Astrocyte of the cerebellum (primary cell): ENCODE results near the gene MYOCD.

Source experiments
- DNase-seq: peaks from one replicate; pipeline ENCODE4 v3.0.0-alpha.2; 2011; ENCODE audit warnings: low read depth
- H3K4me3 ChIP-seq: 2 replicates; pipeline ENCODE4 v1.5.1; 2011; ENCODE audit warnings: mild to moderate bottlenecking, low read depth, low read length, moderate library complexity
- CTCF ChIP-seq: IDR thresholded peaks from 2 replicates; pipeline ENCODE4 v1.5.1; 2012; ENCODE audit warnings: low read length, low read depth, moderate library complexity, mild to moderate bottlenecking; ENCODE audit errors: missing control alignments
- in situ Hi-C: cut with HindIII; loops from 2 replicates; pipeline ENCODE4 v1.10.0; 2017; ENCODE audit warnings: low sequenced_read_pairs

MYOCD gene

GRCh38 chr17:12641084-12641483, 24.6 kb upstream of the MYOCD start:
- in situ Hi-C loops, result no loop called here
- no peak for DNase-seq
- no peak for TF ChIP-seq CTCF
- H3K4me3 ChIP-seq, result no peak overlapping the region

GRCh38 chr17:12642034-12642433, 23.7 kb upstream of the MYOCD start:
- TF ChIP-seq CTCF, result no peak
- DNase-seq, result no peak
- in situ Hi-C loops, result no loop called here
- H3K4me3 ChIP-seq, result no peak overlapping the region

GRCh38 chr17:12643822-12644221, 21.9 kb upstream of the MYOCD start:
- H3K4me3 ChIP-seq, result no peak overlapping the region
- no peak for TF ChIP-seq CTCF
- in situ Hi-C loops, result no loop called here
- no peak for DNase-seq

- in situ Hi-C loops, result no loop called here
Measured at GRCh38 chr17:12644623-12645022, 21.1 kb upstream of the MYOCD start.

GRCh38 chr17:12646761-12647422, 18.8 kb upstream of the MYOCD start:
- in situ Hi-C loops, result no loop called here
- DNase-seq, result no peak

More at GRCh38 chr17:12644623-12645022, 21.1 kb upstream of the MYOCD start:
- no peak for DNase-seq
- TF ChIP-seq CTCF, result no peak
- no peak overlapping the region for H3K4me3 ChIP-seq

GRCh38 chr17:12648498-12648897, 17.2 kb upstream of the MYOCD start:
- in situ Hi-C loops, result no loop called here
- no peak overlapping the region for H3K4me3 ChIP-seq
- TF ChIP-seq CTCF, result no peak
- no peak for DNase-seq

More at GRCh38 chr17:12646761-12647422, 18.8 kb upstream of the MYOCD start:
- no peak overlapping the region for H3K4me3 ChIP-seq
- TF ChIP-seq CTCF, result no peak
